Testis (tissue), 3 donors: Measurements from ENCODE around the gene KCNQ1. TPM values are rescaled to one million over a fixed set of nuclear protein-coding genes. Genes with fewer than 3 reads are reported as not detected.
A peak's percentile ranks its signal among the peaks of the same experiment; 100 is the strongest.

ENCODE experiments used
- DNase-seq: peaks from one replicate; pipeline ENCODE4 v3.0.0-alpha.2; 2019
- H3K27ac ChIP-seq, 2 donors: fragments of 200-600 bp; sonication (generic); one replicate each; pipeline ENCODE4 v1.5.1; 2019
- H3K27me3 ChIP-seq: fragments of 200-600 bp; sonication (generic); one replicate; pipeline ENCODE4 v1.5.1; 2019
- H3K36me3 ChIP-seq: fragments of 200-600 bp; sonication (generic); one replicate; pipeline ENCODE4 v1.5.1; 2017; ENCODE audit warnings: low read depth; ENCODE audit errors: missing control alignments
- H3K4me1 ChIP-seq: fragments of 200-600 bp; sonication (generic); one replicate; pipeline ENCODE4 v1.5.1; 2019
- H3K4me3 ChIP-seq, 2 donors: fragments of 200-600 bp; sonication (generic); one replicate each; pipeline ENCODE4 v1.5.1; 2017 to 2019
- H3K9me3 ChIP-seq: fragments of 200-600 bp; sonication (generic); one replicate; pipeline ENCODE4 v1.5.1; 2017
- CTCF ChIP-seq, 3 experiments: fragments of 450-650 bp in 2 of 3; fragments of 200-600 bp in 1 of 3; sonication (generic) in 1 of 3; IDR thresholded peaks; one replicate each; pipeline ENCODE4 v1.5.1; 2016 to 2019; ENCODE audit warnings: antibody characterized with exemption in 3 of 3, mild to moderate bottlenecking in 2 of 3, moderate library complexity in 1 of 3
- POLR2A ChIP-seq: fragments of 450-650 bp; IDR thresholded peaks from one replicate; pipeline ENCODE4 v1.6.1; 2017; ENCODE audit warnings: antibody characterized with exemption, mild to moderate bottlenecking, moderate library complexity
- WGBS, 2 donors: methylation state at CpG; one replicate each; pipeline ENCODE4 v1.1.5; 2018; 5-methylcytosine and 5-hydroxymethylcytosine counted together
- intact Hi-C: fragments of 100-400 bp; cut with DNase I; formaldehyde crosslinking; loops from one replicate; pipeline ENCODE4 v1.15.1; 2023; ENCODE audit warnings: low total_unique reads
- polyA plus RNA-seq: library from polyadenylated mRNA; stranded (reverse); fragments of 350-450 nt; fragmentation: Illumina TruSeq; extraction: RNeasy Lipid Tissue Mini Kit (QIAGEN cat#74804); gene quantifications from one replicate; pipeline ENCODE4 v1.2.3, GENCODE V29; 2014; ENCODE audit warnings: low read depth, low replicate concordance; ENCODE audit not compliant: insufficient read depth
- total RNA-seq, 2 donors: library from RNA; depleted of rRNA; stranded (reverse); fragments of >200 nt; gene quantifications; one replicate each; pipeline ENCODE4 v1.2.3, GENCODE V29; 2016

KCNQ1 gene
- total and polyA plus RNA-seq, 3 donors from 2014 or later = 6.0 to 24.2 (median 12.8) TPM

- H3K36me3 ChIP-seq = no peaks in the 10 kb centered on the region
- WGBS, 2 donors = 92 to 94% methylated on average over 29 to 32 of the region's 32 CpGs
- TF ChIP-seq POLR2A = no peak
- no peak for TF ChIP-seq CTCF (IDR thresholded peaks at IDR 0.05)
- H3K27me3 ChIP-seq = no peaks in the 10 kb centered on the region
- H3K4me3 ChIP-seq = no peak overlapping the region
- H3K4me1 ChIP-seq = no peaks in the 10 kb centered on the region
- H3K27ac ChIP-seq = no peak overlapping the region
- DNase-seq = no peak
- H3K9me3 ChIP-seq = no peaks in the 10 kb centered on the region
- intact Hi-C loops = no loop called here
Observed at GRCh38 chr11:2796508-2797113, 351.8 kb downstream of the KCNQ1 start.

GRCh38 chr11:2797121-2797711, 352.4 kb downstream of the KCNQ1 start:
- H3K27me3 ChIP-seq = no peaks in the 10 kb centered on the region
- H3K9me3 ChIP-seq = no peaks in the 10 kb centered on the region
- no peaks in the 10 kb centered on the region for H3K4me1 ChIP-seq
- no peak overlapping the region for H3K4me3 ChIP-seq
- intact Hi-C loops = no loop called here
- no peaks in the 10 kb centered on the region for H3K36me3 ChIP-seq
- DNase-seq = peak; percentile 9
- WGBS, 2 donors = 80 to 93% methylated on average over 17 to 18 of the region's 25 CpGs
- TF ChIP-seq POLR2A (no peak), CTCF (IDR thresholded peaks at IDR 0.05) (no peak)
- no peak overlapping the region for H3K27ac ChIP-seq

- TF ChIP-seq POLR2A (no peak), CTCF (IDR thresholded peaks at IDR 0.05) (no peak)
- DNase-seq = peak; percentile 1
- no peak overlapping the region for H3K4me3 ChIP-seq
- 94 to 96% methylated on average over 2 to 9 of the region's 9 CpGs for WGBS, 2 donors
- H3K27me3 ChIP-seq = no peaks in the 10 kb centered on the region
- H3K27ac ChIP-seq = no peak overlapping the region
- intact Hi-C loops = no loop called here
- H3K4me1 ChIP-seq = no peaks in the 10 kb centered on the region
- H3K9me3 ChIP-seq = no peaks in the 10 kb centered on the region
- H3K36me3 ChIP-seq = no peaks in the 10 kb centered on the region
Observed at GRCh38 chr11:2797741-2798361, 353.0 kb downstream of the KCNQ1 start.

DNA sequence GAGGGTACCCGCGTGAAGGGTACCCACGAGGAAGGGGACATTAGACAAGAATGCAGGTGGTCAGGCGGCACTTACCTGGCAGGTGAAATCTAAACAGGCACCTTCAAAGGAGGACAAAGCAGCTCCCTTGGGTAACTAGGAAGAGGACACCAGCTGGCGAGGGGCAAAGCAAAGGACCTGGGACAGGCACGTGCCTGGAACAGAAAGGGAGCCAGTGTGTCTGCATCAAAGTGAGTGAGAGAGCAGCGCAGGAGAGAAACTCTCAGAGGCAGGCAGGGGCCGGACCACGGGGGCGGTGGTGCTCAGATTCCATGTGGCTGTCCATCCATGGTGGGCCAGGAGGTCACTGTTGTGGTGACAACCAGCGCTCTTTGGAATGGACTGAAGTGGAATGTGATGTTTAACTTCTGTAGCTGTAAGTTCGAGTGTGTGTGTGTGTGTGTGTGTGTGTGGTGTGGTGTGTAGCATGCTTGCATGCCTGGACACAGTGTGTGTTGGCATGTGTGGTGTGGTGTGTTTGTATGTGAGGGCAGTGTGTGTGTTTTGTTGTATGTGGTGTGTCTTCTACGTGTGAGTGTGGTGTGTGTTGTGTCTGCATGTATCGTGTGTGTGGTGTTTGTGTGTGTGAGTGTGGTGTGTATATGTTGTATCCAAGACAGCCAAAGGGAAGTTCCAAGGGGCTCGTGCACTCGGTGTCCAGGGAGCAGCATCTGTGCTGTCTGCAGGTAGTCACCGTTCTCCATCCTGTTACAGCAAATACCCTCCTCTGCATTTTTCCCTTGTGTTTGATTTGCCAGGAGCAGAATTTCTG, 354.3 kb downstream of the KCNQ1 start:
- H3K27me3 ChIP-seq = no peaks in the 10 kb centered on the region
- WGBS, 2 donors = 95% methylated on average over 17 of the region's 17 CpGs
- no peaks in the 10 kb centered on the region for H3K9me3 ChIP-seq
- TF ChIP-seq POLR2A = no peak
- TF ChIP-seq CTCF (IDR thresholded peaks at IDR 0.05) = no peak
- no peak overlapping the region for H3K27ac ChIP-seq
- H3K4me3 ChIP-seq = no peak overlapping the region
- H3K4me1 ChIP-seq = no peaks in the 10 kb centered on the region
- peak; percentile 11 for DNase-seq
- H3K36me3 ChIP-seq = no peaks in the 10 kb centered on the region
- intact Hi-C loops = no loop called here
